HG03196 (cell line): Measurements from ENCODE around the gene IP6K2.

Experiments
- ATAC-seq: cut with Tn5 transposase; IDR thresholded peaks from one replicate; pipeline ENCODE4 v1.9.1; 2021; ENCODE audit not compliant: unreplicated experiment

The IP6K2 gene

GRCh38 chr3:48644898-48645760 lies 71.9 kb downstream of the IP6K2 start:
- no peak for ATAC-seq

- no peak for ATAC-seq
These were observed 74.4 kb downstream of the IP6K2 start for GRCh38 chr3:48642605-48643004.

DNA sequence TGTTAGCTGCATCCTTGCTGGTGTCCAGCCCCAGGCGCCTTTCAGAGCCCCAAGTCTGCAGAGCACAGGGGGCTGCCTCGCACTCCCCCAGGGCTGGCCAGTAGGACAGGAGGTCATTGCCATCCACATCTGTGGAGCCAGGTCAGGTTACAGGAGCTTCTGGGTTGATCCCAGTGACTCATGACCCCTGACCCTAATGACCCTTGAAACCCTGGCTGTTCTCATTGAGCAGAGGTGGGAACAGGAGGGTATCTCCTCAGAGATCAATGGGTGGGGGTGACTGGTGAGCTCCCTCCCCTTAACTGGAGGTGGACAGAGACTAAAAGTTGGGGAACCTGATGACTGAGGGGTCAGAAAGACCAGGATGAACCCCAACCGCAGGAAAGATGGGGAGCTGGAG lies 75.6 kb downstream of the IP6K2 start:
- no peak for ATAC-seq

GRCh38 chr3:48639944-48640606 lies 76.9 kb downstream of the IP6K2 start:
- ATAC-seq: no peak
